GOT3 (cell line): ENCODE measurements around the gene SMYD4.
"Not testable (repeated sequence)": the region's sequence is repeated elsewhere in the genome, so short reads cannot be mapped to it uniquely, and the experiment has no call there.

Experiments used
- DNase-seq: peaks from one replicate; lab custom pipeline; 2025; ENCODE audit warnings: mixed read lengths; lab: John Stamatoyannopoulos, UW

SMYD4 gene

GRCh38 chr17:1829592-1830257 lies at the start of gene SMYD4, which contains the start of gene RPA1:
TSS of gene SMYD4 (minus strand) at chr17:1829902. CDS start at chr17:1827994, 1,908 bp downstream.
TSS of gene RPA1 (plus strand) at chr17:1830005. CDS start at chr17:1830094, 89 bp downstream.
- peak; percentile 71 for DNase-seq

- no peak for DNase-seq
These were observed 48.9 kb upstream of the SMYD4 start for GRCh38 chr17:1878419-1879121.

- no peak for DNase-seq
These were observed 45.9 kb upstream of the SMYD4 start for GRCh38 chr17:1875597-1875996.

- DNase-seq = no peak
These were observed 43.7 kb upstream of the SMYD4 start for GRCh38 chr17:1873418-1873817.

- DNase-seq = no peak
These were observed 43.3 kb upstream of the SMYD4 start for GRCh38 chr17:1872976-1873375.

GRCh38 chr17:1872254-1872653 lies 42.6 kb upstream of the SMYD4 start:
- DNase-seq = no peak

GRCh38 chr17:1871756-1872155 lies 42.1 kb upstream of the SMYD4 start:
- no peak for DNase-seq

- no peak for DNase-seq
These were observed 40.9 kb upstream of the SMYD4 start for GRCh38 chr17:1870592-1870991.

DNA sequence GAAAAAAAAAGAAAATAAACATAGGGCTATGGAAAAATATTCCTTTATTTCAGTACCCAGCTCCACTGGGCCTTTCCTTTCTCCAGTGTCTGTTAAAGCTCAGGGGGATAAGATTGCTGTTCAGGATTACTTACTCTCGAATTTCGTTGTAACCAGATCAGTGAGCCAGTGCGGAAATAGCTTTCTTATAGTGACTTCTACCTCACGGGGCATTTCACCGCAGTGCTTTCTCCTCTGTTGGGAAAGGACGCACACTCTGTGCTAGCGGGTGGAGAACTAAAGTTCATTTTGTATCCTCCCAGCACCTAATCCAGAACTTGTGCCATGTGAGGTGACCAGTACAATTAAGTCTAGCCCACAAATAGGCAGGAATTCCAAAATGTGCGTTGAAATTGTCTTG lies 38.4 kb upstream of the SMYD4 start:
- no peak for DNase-seq

DNA sequence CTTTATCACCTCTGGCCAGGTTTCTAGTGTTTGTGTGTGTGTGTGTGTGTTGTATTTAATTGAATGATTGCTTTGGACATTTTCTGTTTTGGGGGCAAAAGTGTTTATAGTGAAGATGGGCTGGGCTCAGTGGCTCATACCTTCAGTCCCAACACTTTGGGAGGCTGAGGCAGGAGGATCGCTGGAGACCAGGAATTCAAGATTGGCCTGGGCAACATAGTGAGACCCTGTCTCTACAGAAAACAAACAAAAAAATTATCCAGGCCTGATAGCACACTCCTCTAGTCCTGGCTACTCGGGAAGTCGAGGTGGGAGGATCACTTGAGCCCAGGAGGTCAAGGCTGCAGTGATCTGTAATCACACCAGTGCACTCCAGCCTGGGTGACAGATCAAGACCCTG lies 37.6 kb upstream of the SMYD4 start:
- DNase-seq = no peak

GRCh38 chr17:1865252-1866037 lies 35.7 kb upstream of the SMYD4 start:
- no peak for DNase-seq

DNA sequence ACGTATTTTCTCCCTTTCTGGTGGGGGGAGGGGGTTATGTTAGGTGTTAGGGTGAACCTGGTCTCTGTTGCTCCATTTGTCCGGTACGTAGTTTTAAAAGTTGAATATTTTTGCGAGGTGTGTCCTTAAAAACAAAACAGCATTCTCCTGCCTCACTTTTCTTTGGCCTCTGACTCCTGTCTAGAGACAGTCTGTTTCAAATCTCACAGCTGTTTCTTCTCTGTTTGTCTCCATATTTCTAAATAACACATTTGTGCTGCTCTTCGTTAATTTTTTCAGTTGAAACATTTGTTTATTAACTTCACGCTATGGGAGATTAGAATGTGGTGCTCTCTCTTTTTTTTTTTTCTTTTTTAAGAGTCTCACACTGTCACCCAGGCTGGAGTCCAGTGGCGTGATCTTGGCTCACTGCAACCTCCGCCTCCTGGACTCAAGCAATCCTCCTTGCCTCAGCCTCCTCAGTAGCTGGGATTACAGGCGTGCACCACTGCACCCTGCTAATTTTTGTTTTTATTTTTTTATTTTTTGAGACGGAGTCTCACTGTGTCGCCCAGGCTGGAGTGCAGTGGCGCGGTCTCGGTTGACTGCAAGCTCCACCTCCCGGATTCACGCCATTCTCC lies 31.8 kb upstream of the SMYD4 start:
- no peak for DNase-seq

DNA sequence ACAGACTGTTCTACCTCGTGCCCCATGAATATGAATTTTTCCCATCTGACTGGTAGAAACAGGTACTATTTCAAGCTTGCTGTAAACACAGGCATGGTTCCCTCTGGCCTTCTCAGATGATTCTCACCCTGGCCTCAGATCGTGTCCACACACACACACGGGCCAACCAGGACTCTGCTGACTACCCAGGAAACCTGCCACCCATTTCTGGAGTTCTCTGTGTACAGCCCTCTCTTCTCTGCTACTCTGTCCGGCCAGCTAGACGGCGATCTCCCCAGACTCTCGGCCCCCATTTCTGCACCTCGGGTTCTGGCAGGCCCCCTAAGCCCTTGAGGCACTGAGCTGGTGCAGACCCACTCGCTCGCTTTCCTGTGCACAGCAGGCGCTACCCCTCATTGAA lies 31.3 kb upstream of the SMYD4 start:
- DNase-seq = no peak

DNA sequence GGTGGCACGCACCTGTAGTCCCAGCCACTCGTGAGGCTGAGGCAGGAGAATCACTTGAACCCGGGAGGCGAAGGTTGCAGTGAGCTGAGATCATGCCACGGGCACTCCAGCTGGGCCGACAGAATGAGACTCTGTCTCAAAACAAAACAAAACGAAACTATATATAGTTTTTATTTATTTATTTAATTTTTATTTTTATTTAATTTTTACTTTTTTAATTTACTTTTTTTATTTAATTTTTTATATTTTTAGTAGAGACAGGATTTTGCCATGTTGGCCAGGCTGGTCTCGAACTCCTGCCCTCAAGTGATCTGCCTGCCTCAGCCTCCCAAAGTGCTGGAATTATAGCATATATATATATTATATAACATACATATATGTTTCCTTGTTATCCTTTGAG lies 26.8 kb upstream of the SMYD4 start:
- not testable (repeated sequence) for DNase-seq

- DNase-seq = no peak
These were observed 24.0 kb upstream of the SMYD4 start for GRCh38 chr17:1853698-1854097.

DNA sequence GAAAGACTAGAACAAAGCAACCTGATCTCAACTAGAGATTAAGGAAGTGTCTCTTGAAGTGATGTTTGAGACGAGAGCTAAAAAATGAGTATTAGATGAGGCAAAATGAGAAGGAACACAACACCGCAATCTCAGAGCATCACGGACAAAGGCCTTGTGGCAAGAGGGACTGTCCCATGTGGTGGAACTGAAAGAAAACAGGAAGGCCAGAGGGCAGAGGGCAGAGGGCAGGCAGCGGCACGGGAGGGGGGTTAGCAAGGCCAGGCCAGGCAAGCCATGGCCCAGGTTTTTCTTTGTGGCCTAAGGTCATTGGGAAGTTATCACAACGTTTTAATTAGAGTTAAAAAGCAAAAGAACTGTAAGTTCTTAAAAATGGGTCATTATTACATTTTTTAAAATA lies 22.6 kb upstream of the SMYD4 start:
- no peak for DNase-seq

DNA sequence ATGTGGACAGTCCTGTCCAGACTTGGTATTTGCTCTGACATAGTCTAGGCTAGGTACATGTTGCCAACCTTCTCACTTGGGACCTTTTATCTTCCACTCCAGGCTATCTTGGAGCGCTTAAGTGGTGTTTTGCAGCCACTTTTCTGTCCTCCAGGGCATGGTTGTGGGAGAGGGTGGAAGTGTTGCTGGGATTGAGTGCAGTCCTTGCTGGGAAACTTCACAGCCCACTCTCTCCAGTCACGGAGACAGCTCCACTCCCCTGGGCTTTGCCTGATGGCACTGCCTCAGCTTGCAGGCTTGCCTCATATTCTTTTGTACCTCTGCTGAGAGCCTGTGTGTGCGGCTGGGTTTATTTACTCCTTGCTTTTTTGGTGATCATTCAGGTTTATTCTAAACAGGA lies 17.5 kb upstream of the SMYD4 start:
- DNase-seq = no peak

- DNase-seq = no peak
These were observed 14.2 kb upstream of the SMYD4 start for GRCh38 chr17:1843947-1844346.

- no peak for DNase-seq
These were observed 9.8 kb upstream of the SMYD4 start for GRCh38 chr17:1839516-1839915.

- DNase-seq = no peak
These were observed 4.9 kb upstream of the SMYD4 start for GRCh38 chr17:1834380-1835149.

- no peak for DNase-seq
These were observed 586 bp upstream of the SMYD4 start for GRCh38 chr17:1830288-1830687.

DNA sequence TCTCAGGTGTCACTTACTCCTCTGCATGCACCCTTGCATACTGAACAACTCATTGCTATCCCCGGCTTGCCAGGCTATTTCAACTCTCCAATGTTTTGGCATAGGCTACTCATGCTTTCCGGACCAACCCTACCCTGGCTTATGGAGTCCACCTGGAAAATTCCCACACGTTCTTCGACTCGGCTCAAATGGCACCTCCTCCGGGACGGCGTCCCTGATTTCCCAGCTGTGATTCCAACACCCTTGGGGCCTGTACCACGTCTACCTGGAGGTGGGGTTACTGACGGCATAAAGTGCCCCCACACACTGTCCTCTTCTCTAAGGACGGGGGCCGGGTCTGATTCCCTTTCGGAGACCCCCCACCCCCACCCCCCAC lies 498 bp downstream of the SMYD4 start:
- DNase-seq = no peak
